HepG2 (cell line): ENCODE data around the gene CDH23. TPM values are rescaled to one million over a fixed set of nuclear protein-coding genes. Genes with fewer than 3 reads are reported as not detected.

Experiments used
- ATAC-seq: fragments of 200-7000 bp; cut with Tn5 transposase; 3 replicates; pipeline ENCODE4 v1.9.1; 2020; ENCODE audit warnings: mild to moderate bottlenecking, moderate library complexity
- BruUV-seq: library from RNA; stranded (reverse); fragments of 400-500 nt; replicated peaks from 2 replicates; lab custom pipeline; 2021; lab: Mats Ljungman, UMichigan
- CTCF ChIA-PET: fragments of 300-600 bp; formaldehyde crosslinking; extraction: SDS; loops from one replicate; lab custom pipeline; 2021; ENCODE audit warnings: low total read pairs, inconsistent platforms, low intra/inter-chr PET ratio; lab: Yijun Ruan, JAX
- POLR2A ChIA-PET: fragments of 350-600 bp; sonication (Branson Sonifier 250); formaldehyde crosslinking; loops from one replicate; lab custom pipeline; 2020; ENCODE audit warnings: antibody characterized with exemption, inconsistent platforms; lab: Yijun Ruan, JAX
- DNase-seq: peaks from one replicate; pipeline ENCODE4 v3.0.0-alpha.2; 2015; ENCODE audit warnings: low spot score
- FAIRE-seq: peaks from 3 replicates; lab custom pipeline; 2011; peaks lifted over from hg19 to GRCh38; lab: Jason Lieb, UNC
- H2AFZ ChIP-seq: one replicate; pipeline ENCODE4 v1.6.1; 2011; ENCODE audit warnings: low read length, inconsistent platforms
- H3K27ac ChIP-seq: fragments of 300-600 bp; 3 replicates; pipeline ENCODE4 v1.8.0; 2011; ENCODE audit warnings: mixed run types, mild to moderate bottlenecking, mixed read lengths, low read length, inconsistent platforms; ENCODE audit not compliant: insufficient read depth; ENCODE audit errors: extremely low read length
- H3K27me3 ChIP-seq, 2 experiments: fragments of 200-600 bp in 1 of 2; 2 replicates in 1 of 2; 3 replicates in 1 of 2; pipeline versions ENCODE4 v1.6.0 to v1.8.0; 2011; ENCODE audit warnings: low read length in 2 of 2, mild to moderate bottlenecking in 2 of 2, moderate library complexity in 2 of 2, inconsistent platforms in 1 of 2; ENCODE audit not compliant: insufficient read depth in 2 of 2, control insufficient read depth in 1 of 2
- H3K36me3 ChIP-seq, 2 experiments: fragments of 200-600 bp in 1 of 2; replicated peaks in 1 of 2; 2 replicates in 1 of 2; 3 replicates in 1 of 2; pipeline versions ENCODE4 v1.5.1 to v1.8.0; 2011; ENCODE audit warnings: low read length in 2 of 2, inconsistent platforms in 1 of 2; ENCODE audit not compliant: insufficient read depth in 2 of 2, control insufficient read depth in 1 of 2
- H3K4me1 ChIP-seq: 2 replicates; pipeline ENCODE4 v1.5.1; 2012; ENCODE audit warnings: low read length, inconsistent platforms; ENCODE audit not compliant: insufficient read depth
- H3K4me2 ChIP-seq: 2 replicates; pipeline ENCODE4 v1.6.0; 2011; ENCODE audit warnings: low read depth, low read length, inconsistent platforms
- H3K4me3 ChIP-seq, 3 experiments: fragments of 200-600 bp in 1 of 3; sonication (generic), shearing (Covaris generic) in 1 of 3; replicated peaks in 1 of 3; 2 replicates each; pipeline ENCODE4 v1.5.1; 2011 to 2016; ENCODE audit warnings: low read length in 3 of 3, inconsistent platforms in 2 of 3, low read depth in 2 of 3, mild to moderate bottlenecking in 2 of 3, control low read depth in 1 of 3, mixed read lengths in 1 of 3; ENCODE audit not compliant: insufficient read depth in 1 of 3
- H3K79me2 ChIP-seq: one replicate; pipeline ENCODE4 v1.6.1; 2011; ENCODE audit warnings: low read length, inconsistent platforms; ENCODE audit not compliant: insufficient read depth
- H3K9ac ChIP-seq: 2 replicates; pipeline ENCODE4 v1.6.0; 2011; ENCODE audit warnings: mild to moderate bottlenecking, low read depth, low read length, inconsistent platforms; ENCODE audit not compliant: insufficient read depth
- H3K9me3 ChIP-seq: 2 replicates; pipeline ENCODE4 v1.5.1; 2012; ENCODE audit warnings: mild to moderate bottlenecking, low read length
- H4K20me1 ChIP-seq: 2 replicates; pipeline ENCODE4 v1.6.0; 2011; ENCODE audit warnings: inconsistent platforms, mild to moderate bottlenecking, low read length, moderate library complexity; ENCODE audit not compliant: insufficient read depth
- FOXM1 ChIP-seq: sonication (generic); formaldehyde crosslinking; IDR thresholded peaks from 2 replicates; pipeline ENCODE4 v1.5.0; 2020; ENCODE audit warnings: missing genetic modification reagents
- GTF2F1 ChIP-seq: fragments of 150-350 bp; IDR thresholded peaks from 2 replicates; pipeline ENCODE4 v1.6.1; 2014; ENCODE audit warnings: low read length
- HNF1A ChIP-seq, 2 experiments: sonication (generic) in 1 of 2; formaldehyde crosslinking in 1 of 2; IDR thresholded peaks; 2 replicates each; pipeline versions ENCODE4 v1.4.0 to v1.6.1; 2016 to 2020; ENCODE audit warnings: borderline replicate concordance in 1 of 2, low read depth in 1 of 2, mild to moderate bottlenecking in 1 of 2, missing genetic modification reagents in 1 of 2
- ISX ChIP-seq: sonication (generic); formaldehyde crosslinking; conservative IDR thresholded peaks from 2 replicates; pipeline ENCODE4 v1.5.0; 2020; ENCODE audit warnings: missing genetic modification reagents
- KAT8 ChIP-seq: IDR thresholded peaks from 2 replicates; pipeline ENCODE4 v1.6.1; 2016; ENCODE audit warnings: missing genetic modification reagents, missing compliant biosample characterization
- NFE2L1 ChIP-seq: sonication (generic); formaldehyde crosslinking; IDR thresholded peaks from 2 replicates; pipeline ENCODE4 v1.4.0; 2020; ENCODE audit warnings: missing genetic modification reagents, mild to moderate bottlenecking, borderline replicate concordance
- NR1H2 ChIP-seq: sonication (generic); formaldehyde crosslinking; IDR thresholded peaks from 2 replicates; pipeline ENCODE4 v1.8.1; 2022; ENCODE audit warnings: low read depth, missing genetic modification reagents, borderline replicate concordance
- RBM22 ChIP-seq: fragments of 200-400 bp; formaldehyde crosslinking; optimal IDR thresholded peaks from 2 replicates; pipeline ENCODE3; 2017; ENCODE audit warnings: mild to moderate bottlenecking, low read length, moderate library complexity
- SOX6 ChIP-seq, 2 experiments: fragments of 450-650 bp in 1 of 2; sonication (generic) in 1 of 2; formaldehyde crosslinking in 1 of 2; IDR thresholded peaks; 2 replicates each; pipeline versions ENCODE4 v1.4.0 to v1.6.1; 2017 to 2020; ENCODE audit warnings: antibody characterized with exemption in 1 of 2, mild to moderate bottlenecking in 1 of 2, missing genetic modification reagents in 1 of 2
- THRA ChIP-seq: sonication (generic); formaldehyde crosslinking; IDR thresholded peaks from 2 replicates; pipeline ENCODE4 v1.4.0; 2020; ENCODE audit warnings: missing genetic modification reagents, borderline replicate concordance
- ZBTB37 ChIP-seq: sonication (generic); formaldehyde crosslinking; IDR thresholded peaks from 2 replicates; pipeline ENCODE4 v1.4.0; 2020; ENCODE audit warnings: mild to moderate bottlenecking, missing genetic modification reagents
- ZC3H13 ChIP-seq: sonication (generic); formaldehyde crosslinking; IDR thresholded peaks from 2 replicates; pipeline ENCODE4 v1.8.1; 2023; ENCODE audit warnings: mild to moderate bottlenecking, missing genetic modification reagents, moderate library complexity
- ZNF234 ChIP-seq: sonication (generic); formaldehyde crosslinking; conservative IDR thresholded peaks from 2 replicates; pipeline ENCODE4 v1.5.1; 2020; ENCODE audit warnings: mild to moderate bottlenecking, missing genetic modification reagents
- ZNF841 ChIP-seq: sonication (generic); formaldehyde crosslinking; IDR thresholded peaks from 2 replicates; pipeline ENCODE4 v1.8.1; 2023; ENCODE audit warnings: missing genetic modification reagents, borderline replicate concordance
- ZSCAN22 ChIP-seq: sonication (generic); formaldehyde crosslinking; IDR thresholded peaks from 2 replicates; pipeline ENCODE4 v1.4.0; 2020; ENCODE audit warnings: mild to moderate bottlenecking, missing genetic modification reagents
- ZSCAN31 ChIP-seq: sonication (generic); formaldehyde crosslinking; IDR thresholded peaks from 2 replicates; pipeline ENCODE4 v1.5.0; 2020; ENCODE audit warnings: low read depth, mild to moderate bottlenecking, missing genetic modification reagents
- WGBS: methylation state at CpG from one replicate; pipeline ENCODE4 v1.1.6; 2017; ENCODE audit warnings: low lambda C conversion rate; 5-methylcytosine and 5-hydroxymethylcytosine counted together
- in situ Hi-C: cut with HindIII; loops from 2 replicates; pipeline ENCODE4 v1.10.0; 2017; ENCODE audit warnings: low pct_unique_long_range_greater_than_20kb; ENCODE audit not compliant: extremely low pct_ligation_motif_present
- intact Hi-C: fragments of 100-400 bp; cut with micrococcal nuclease; formaldehyde crosslinking; loops from one replicate; pipeline ENCODE4 v1.10.0; 2022; ENCODE audit not compliant: unreplicated experiment
- polyA plus RNA-seq, 8 experiments: library from polyadenylated mRNA; depleted of rRNA in 3 of 8; stranded (reverse) in 7 of 8; unstranded in 1 of 8; fragments of >200 nt; fragmentation: Illumina TruSeq in 4 of 8; extraction: Trizol in 4 of 8; gene quantifications; 2 replicates each; pipeline versions ENCODE4 v1.2.1 to v1.2.3, GENCODE V29; 2011 to 2016; ENCODE audit warnings: low read depth in 4 of 8, missing spikeins in 1 of 8, mixed read lengths in 1 of 8; ENCODE audit not compliant: insufficient read depth in 1 of 8
- total RNA-seq, 5 experiments: library from RNA; depleted of rRNA; stranded (reverse); fragments of >200 nt; fragmentation: Illumina TruSeq; extraction: Trizol; gene quantifications; 2 replicates each; pipeline ENCODE4 v1.2.3, GENCODE V29; 2016; ENCODE audit warnings: low read depth in 1 of 5

CDH23 gene
- total and polyA plus RNA-seq, 2 of the 13 experiments (the other 11 are each of a cell fraction or from before 2014, with no cell fraction given), result 0.13 TPM; not detected in 1

- no peak for TF ChIP-seq ZC3H13 (CRISPR knock-in tag)
- TF ChIP-seq NFE2L1 (CRISPR knock-in tag), result no peak
Measured at GRCh38 chr10:71348850-71349249, 47.9 kb upstream of the CDH23 start (continued).

- no peak overlapping the region for H3K4me3 ChIP-seq
- H3K79me2 ChIP-seq, result peaks cover 4% of the 10 kb centered on the region
- no peak for ATAC-seq
- ChIA-PET POLR2A (interaction anchor here (1.2 to 3.9 kb wide), 4 partner anchors 13 to 30 kb away, joined by 3 to 72 read pairs (median 5); partner anchors contain the start of gene SLC29A3), CTCF (no interaction called here)
- no TSS peak for BruUV-seq
- FAIRE-seq, result no peak
- H3K36me3 ChIP-seq, result peaks cover 13 to 41% of the 10 kb centered on the region in 2 experiments; a peak in 4 of 5 replicates
- in situ Hi-C loops (loop anchor here (25.0 kb wide), 1 partner anchor 688 kb away; no protein-coding TSS in a partner anchor), intact Hi-C loops (loop anchor here (2.0 kb wide), 1 partner anchor 15 kb away; no protein-coding TSS in a partner anchor)
- no peak for DNase-seq
- no peaks in the 10 kb centered on the region for H4K20me1 ChIP-seq
- no peaks in the 10 kb centered on the region for H3K9me3 ChIP-seq
- H3K4me1 ChIP-seq, result peaks cover 65% of the 10 kb centered on the region
- no peak overlapping the region for H2AFZ ChIP-seq
- H3K9ac ChIP-seq, result no peak overlapping the region
- H3K4me2 ChIP-seq, result no peak overlapping the region
- H3K27ac ChIP-seq, result no peak overlapping the region
- H3K27me3 ChIP-seq, result no peaks in the 10 kb centered on the region
- WGBS, result 98% methylated on average over 5 of the region's 7 CpGs
- no peak for TF ChIP-seq KAT8
- no peak for TF ChIP-seq SOX6 (IDR thresholded peaks at IDR 0.05)
- no peak for TF ChIP-seq SOX6 (CRISPR knock-in tag; IDR thresholded peaks at IDR 0.05)
- TF ChIP-seq GTF2F1, result no peak
- no peak for TF ChIP-seq NR1H2 (CRISPR knock-in tag)
- TF ChIP-seq ZNF234 (CRISPR knock-in tag), result no peak
- TF ChIP-seq FOXM1 (CRISPR knock-in tag), result no peak
- TF ChIP-seq ISX (CRISPR knock-in tag), result no peak
- TF ChIP-seq ZSCAN22 (CRISPR knock-in tag), result no peak
- no peak for TF ChIP-seq ZNF841 (CRISPR knock-in tag)
- TF ChIP-seq THRA (CRISPR knock-in tag), result no peak
- TF ChIP-seq RBM22, result no peak
- no peak for TF ChIP-seq ZBTB37 (CRISPR knock-in tag)
- no peak for TF ChIP-seq ZSCAN31 (CRISPR knock-in tag)
- no peak for TF ChIP-seq HNF1A (IDR thresholded peaks at IDR 0.05; ENCODE audit: low read depth)
- no peak for TF ChIP-seq HNF1A (CRISPR knock-in tag; IDR thresholded peaks at IDR 0.05; ENCODE audit: borderline replicate concordance)
Measured at GRCh38 chr10:71349406-71349805, 47.3 kb upstream of the CDH23 start.
